ENCODE data around the gene TRAM2. TPM values are rescaled to one million over a fixed set of nuclear protein-coding genes. Genes with fewer than 3 reads are reported as not detected.
A peak's percentile ranks its signal among the peaks of the same experiment; 100 is the strongest.

TRAM2 gene
- total and polyA plus RNA-seq, 2 of the 13 experiments (the other 11 are each of a cell fraction or from before 2014, with no cell fraction given): 49.1 to 72.5 TPM

GRCh38 chr6:52544602-52545405 lies 32.1 kb downstream of the TRAM2 start (continued):
- TF ChIP-seq ZBTB37 (CRISPR knock-in tag; IDR thresholded peaks at IDR 0.05) (peak; percentile 87), PAX8 (CRISPR knock-in tag; IDR thresholded peaks at IDR 0.05; ENCODE audit: borderline replicate concordance) (no peak), SYNCRIP (IDR thresholded peaks at IDR 0.05; ENCODE audit: insufficient read depth, low read depth, low read length) (no peak), HMG20A (CRISPR knock-in tag; IDR thresholded peaks at IDR 0.05; ENCODE audit: borderline replicate concordance) (peak; percentile 65; the same call in 1 of the 2 replicates), IRX3 (CRISPR knock-in tag; IDR thresholded peaks at IDR 0.05; ENCODE audit: borderline replicate concordance, low read depth) (peak; percentile 70; the same call in 1 of the 2 replicates), ZBTB33 (CRISPR knock-in tag; IDR thresholded peaks at IDR 0.05) (no peak), ZNF510 (CRISPR knock-in tag; IDR thresholded peaks at IDR 0.05; ENCODE audit: low read depth) (no peak), MAF1 (CRISPR knock-in tag; IDR thresholded peaks at IDR 0.05; ENCODE audit: borderline replicate concordance) (no peak), U2AF2 (IDR thresholded peaks at IDR 0.05; ENCODE audit: low read depth, low read length) (no peak), E2F5 (CRISPR knock-in tag; conservative IDR thresholded peaks at IDR 0.05) (no peak), FOXA3 (CRISPR knock-in tag; IDR thresholded peaks at IDR 0.05) (peak; percentile 94), ZNF513 (CRISPR knock-in tag; conservative IDR thresholded peaks at IDR 0.05) (no peak), MBD4 (IDR thresholded peaks at IDR 0.05; ENCODE audit: borderline replicate concordance, low read length) (peak; percentile 81; the same call in 1 of the 2 replicates), NFKB2 (CRISPR knock-in tag; IDR thresholded peaks at IDR 0.05; ENCODE audit: borderline replicate concordance) (0 out of 2 replicates have a peak, but pooled peaks have one; percentile 38), ZSCAN21 (CRISPR knock-in tag; IDR thresholded peaks at IDR 0.05; ENCODE audit: borderline replicate concordance) (peak; percentile 58; the same call in 1 of the 2 replicates), ELF3 (CRISPR knock-in tag; IDR thresholded peaks at IDR 0.05) (peak; percentile 87), ZNF367 (CRISPR knock-in tag; IDR thresholded peaks at IDR 0.05; ENCODE audit: borderline replicate concordance) (no peak), TBX2 (CRISPR knock-in tag; IDR thresholded peaks at IDR 0.05; ENCODE audit: borderline replicate concordance) (peak; percentile 61; the same call in 1 of the 2 replicates), UBTF (CRISPR knock-in tag; IDR thresholded peaks at IDR 0.05) (peak; percentile 22; the same call in 1 of the 2 replicates), PCBP2 (optimal IDR thresholded peaks at IDR 0.05; ENCODE audit: low read depth, low read length, poor library complexity, severe bottlenecking) (no peak)

Data from HepG2 (cell line).